ENCODE measurements around the gene TMEM184A.

The TMEM184A gene

GRCh38 chr7:1502845-1503244 is 53.2 kb downstream of the TMEM184A start:
- DNase-seq (ENCODE audit: low read depth): no peak
- TF ChIP-seq, protein P1, sequence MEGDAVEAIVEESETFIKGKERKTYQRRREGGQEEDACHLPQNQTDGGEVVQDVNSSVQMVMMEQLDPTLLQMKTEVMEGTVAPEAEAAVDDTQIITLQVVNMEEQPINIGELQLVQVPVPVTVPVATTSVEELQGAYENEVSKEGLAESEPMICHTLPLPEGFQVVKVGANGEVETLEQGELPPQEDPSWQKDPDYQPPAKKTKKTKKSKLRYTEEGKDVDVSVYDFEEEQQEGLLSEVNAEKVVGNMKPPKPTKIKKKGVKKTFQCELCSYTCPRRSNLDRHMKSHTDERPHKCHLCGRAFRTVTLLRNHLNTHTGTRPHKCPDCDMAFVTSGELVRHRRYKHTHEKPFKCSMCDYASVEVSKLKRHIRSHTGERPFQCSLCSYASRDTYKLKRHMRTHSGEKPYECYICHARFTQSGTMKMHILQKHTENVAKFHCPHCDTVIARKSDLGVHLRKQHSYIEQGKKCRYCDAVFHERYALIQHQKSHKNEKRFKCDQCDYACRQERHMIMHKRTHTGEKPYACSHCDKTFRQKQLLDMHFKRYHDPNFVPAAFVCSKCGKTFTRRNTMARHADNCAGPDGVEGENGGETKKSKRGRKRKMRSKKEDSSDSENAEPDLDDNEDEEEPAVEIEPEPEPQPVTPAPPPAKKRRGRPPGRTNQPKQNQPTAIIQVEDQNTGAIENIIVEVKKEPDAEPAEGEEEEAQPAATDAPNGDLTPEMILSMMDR (conservative IDR thresholded peaks at IDR 0.05; ENCODE audit: low read length): no peak
- peak overlapping the region; percentile 80 for H3K4me3 ChIP-seq (ENCODE audit: low read length)

GRCh38 chr7:1501487-1502270 is 54.3 kb downstream of the TMEM184A start:
- H3K4me3 ChIP-seq (ENCODE audit: low read length): no peak overlapping the region
- DNase-seq (ENCODE audit: low read depth): no peak
- TF ChIP-seq, protein P1 (conservative IDR thresholded peaks at IDR 0.05; ENCODE audit: low read length): no peak

DNA sequence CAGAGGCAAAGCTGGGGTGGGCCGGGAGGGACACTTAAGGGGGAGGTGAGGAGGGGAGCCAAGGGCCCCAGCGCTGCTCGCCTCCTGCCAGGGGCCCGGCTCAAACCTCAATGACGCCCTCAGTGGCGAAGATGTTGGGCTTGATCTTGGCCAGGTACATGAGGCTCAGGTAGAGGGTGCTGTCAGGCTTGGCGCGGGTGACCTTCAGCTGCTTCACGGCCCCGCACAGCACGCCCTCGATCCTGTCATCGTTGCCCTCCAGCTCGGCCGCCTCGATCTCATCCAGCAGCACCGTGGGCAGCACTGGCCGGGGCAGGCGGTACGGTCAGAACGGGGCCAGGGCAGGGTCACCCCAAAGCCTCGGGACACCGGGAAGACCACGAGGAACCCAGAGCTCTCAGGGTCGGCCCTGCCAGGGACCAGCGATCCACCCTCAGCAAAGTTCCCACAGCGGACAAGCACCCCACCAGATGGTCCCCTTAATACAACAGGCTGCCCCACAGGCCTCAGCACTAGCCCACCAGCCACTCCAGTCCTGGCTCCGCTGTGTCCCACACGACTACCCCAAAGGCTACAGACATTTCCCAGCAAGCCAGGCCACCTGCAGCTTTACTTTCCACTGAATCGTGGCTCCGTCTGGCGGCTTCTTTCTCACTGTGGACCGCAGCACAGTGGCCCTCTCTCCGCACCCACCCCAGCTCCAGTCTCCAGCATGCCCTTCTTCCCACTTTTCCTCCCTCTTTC is 55.8 kb downstream of the TMEM184A start:
- no peak overlapping the region for H3K4me3 ChIP-seq (ENCODE audit: low read length)
- no peak for DNase-seq (ENCODE audit: low read depth)
- TF ChIP-seq, protein P1 (conservative IDR thresholded peaks at IDR 0.05; ENCODE audit: low read length): no peak

GRCh38 chr7:1499367-1500029 is 56.5 kb downstream of the TMEM184A start:
- no peak overlapping the region for H3K4me3 ChIP-seq (ENCODE audit: low read length)
- TF ChIP-seq, protein P1 (conservative IDR thresholded peaks at IDR 0.05; ENCODE audit: low read length): no peak
- DNase-seq (ENCODE audit: low read depth): no peak

GRCh38 chr7:1498370-1499305 is 57.4 kb downstream of the TMEM184A start:
- no peak for DNase-seq (ENCODE audit: low read depth)
- TF ChIP-seq, protein P1 (conservative IDR thresholded peaks at IDR 0.05; ENCODE audit: low read length): no peak
- H3K4me3 ChIP-seq (ENCODE audit: low read length): no peak overlapping the region

DNA sequence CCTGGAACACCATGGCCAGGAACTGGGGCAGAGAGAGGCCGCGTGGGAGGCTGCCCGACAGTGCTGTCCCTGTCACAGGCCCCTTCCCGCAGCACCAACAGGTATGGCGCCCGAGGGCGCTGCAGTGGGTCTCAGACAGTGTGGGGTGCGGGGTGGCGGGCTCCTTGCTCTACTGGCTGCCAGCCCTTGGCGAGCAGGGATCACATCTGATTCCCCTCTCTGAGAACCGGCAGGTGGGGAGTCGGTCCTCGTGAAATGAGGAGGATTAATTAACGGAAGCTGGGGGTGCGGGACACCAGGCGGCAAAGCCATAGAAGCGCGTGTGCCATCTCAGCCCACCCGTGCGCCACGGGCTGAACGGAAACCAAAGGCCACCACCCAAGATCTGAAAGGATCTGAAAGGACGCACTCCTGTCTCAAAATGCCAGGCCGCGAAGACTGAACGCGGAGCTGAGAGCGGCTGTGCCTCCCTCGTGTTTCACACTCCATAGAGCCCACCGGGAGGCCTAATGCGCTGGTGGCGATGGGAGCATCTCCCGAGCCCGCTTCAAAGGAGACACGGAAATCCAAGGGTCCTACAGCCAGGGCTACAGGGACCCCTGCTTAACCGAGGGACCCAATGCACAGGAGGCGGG is 58.6 kb downstream of the TMEM184A start:
- no peak overlapping the region for H3K4me3 ChIP-seq (ENCODE audit: low read length)
- TF ChIP-seq, protein P1 (conservative IDR thresholded peaks at IDR 0.05; ENCODE audit: low read length): no peak
- no peak for DNase-seq (ENCODE audit: low read depth)

Data from AG10803 (cell line).